Neuronal stem cell (in vitro differentiated cells): Measurements from ENCODE around the gene AKAP9.

Source experiments
- DNase-seq: peaks from one replicate; pipeline ENCODE4 v3.0.0-alpha.2; 2013; ENCODE audit warnings: low spot score
- H2AFZ ChIP-seq: one replicate; pipeline ENCODE4 v1.6.1; 2013; ENCODE audit warnings: mild to moderate bottlenecking, low read length, inconsistent platforms
- H2AK5ac ChIP-seq: 2 replicates; pipeline ENCODE4 v1.6.1; 2013; ENCODE audit warnings: low read depth, mild to moderate bottlenecking, inconsistent platforms, low read length, moderate library complexity, mixed read lengths
- H2BK120ac ChIP-seq: 2 replicates; pipeline ENCODE4 v1.6.1; 2013; ENCODE audit warnings: low read depth, mild to moderate bottlenecking, inconsistent platforms, low read length, moderate library complexity, mixed read lengths
- H2BK12ac ChIP-seq: one replicate; pipeline ENCODE4 v1.6.1; 2013; ENCODE audit warnings: low read length, inconsistent platforms
- H2BK15ac ChIP-seq: 2 replicates; pipeline ENCODE4 v1.6.1; 2013; ENCODE audit warnings: mild to moderate bottlenecking, low read length, inconsistent platforms, mixed read lengths
- H2BK5ac ChIP-seq: one replicate; pipeline ENCODE4 v1.6.1; 2013; ENCODE audit warnings: inconsistent platforms, mild to moderate bottlenecking, low read length, moderate library complexity
- H3K14ac ChIP-seq: one replicate; pipeline ENCODE4 v1.6.1; 2013; ENCODE audit warnings: low read length, inconsistent platforms
- H3K18ac ChIP-seq: 2 replicates; pipeline ENCODE4 v1.6.1; 2013; ENCODE audit warnings: low read length, inconsistent platforms
- H3K23ac ChIP-seq: 2 replicates; pipeline ENCODE4 v1.6.1; 2013; ENCODE audit warnings: low read depth, mild to moderate bottlenecking, mixed read lengths, low read length, inconsistent platforms; ENCODE audit not compliant: poor library complexity
- H3K27ac ChIP-seq: replicated peaks from 3 replicates; pipeline ENCODE4 v1.5.1; 2013; ENCODE audit warnings: low read length, inconsistent platforms
- H3K27me3 ChIP-seq, 3 experiments: 2 replicates each; pipeline ENCODE4 v1.6.1; 2013; ENCODE audit warnings: low read length in 3 of 3, mild to moderate bottlenecking in 2 of 3, inconsistent platforms in 1 of 3, low read depth in 1 of 3, mixed read lengths in 1 of 3, moderate library complexity in 1 of 3; ENCODE audit not compliant: control insufficient read depth in 3 of 3, insufficient read depth in 3 of 3
- H3K36me3 ChIP-seq, 2 donors: replicated peaks in 1 of 2; 2 replicates each; pipeline ENCODE4 v1.6.1; 2013; ENCODE audit warnings: low read length in 2 of 2; ENCODE audit not compliant: control insufficient read depth in 2 of 2, insufficient read depth in 2 of 2
- H3K4ac ChIP-seq: 2 replicates; pipeline ENCODE4 v1.6.1; 2013; ENCODE audit warnings: inconsistent platforms, mild to moderate bottlenecking, low read length, moderate library complexity
- H3K4me1 ChIP-seq, 2 donors: 1 replicate in 1 of 2; 2 replicates in 1 of 2; pipeline ENCODE4 v1.6.1; 2013; ENCODE audit warnings: low read length in 2 of 2, low read depth in 1 of 2; ENCODE audit not compliant: control insufficient read depth in 2 of 2, insufficient read depth in 1 of 2
- H3K4me2 ChIP-seq: one replicate; pipeline ENCODE4 v1.6.1; 2013; ENCODE audit warnings: mild to moderate bottlenecking, low read length, inconsistent platforms; ENCODE audit not compliant: insufficient read depth, poor library complexity, severe bottlenecking
- H3K4me3 ChIP-seq, 2 donors: 2 replicates each; pipeline ENCODE4 v1.5.1; 2013; ENCODE audit warnings: low read length in 2 of 2, mild to moderate bottlenecking in 2 of 2, inconsistent platforms in 1 of 2, moderate library complexity in 1 of 2
- H3K79me1 ChIP-seq: one replicate; pipeline ENCODE4 v1.6.1; 2013; ENCODE audit warnings: low read depth, mild to moderate bottlenecking, inconsistent platforms, low read length, moderate library complexity
- H3K9ac ChIP-seq: one replicate; pipeline ENCODE4 v1.6.1; 2013; ENCODE audit warnings: mild to moderate bottlenecking, low read depth, low read length, inconsistent platforms; ENCODE audit not compliant: poor library complexity
- H3K9me3 ChIP-seq, 2 donors: replicated peaks in 1 of 2; 2 replicates each; pipeline versions ENCODE3 to v1.6.1; 2013; ENCODE audit warnings: low read length in 2 of 2, mild to moderate bottlenecking in 2 of 2, inconsistent platforms in 1 of 2, low read depth in 1 of 2, mixed read lengths in 1 of 2, moderate library complexity in 1 of 2; ENCODE audit not compliant: control insufficient read depth in 2 of 2, insufficient read depth in 1 of 2
- H4K8ac ChIP-seq: one replicate; pipeline ENCODE4 v1.6.1; 2013; ENCODE audit warnings: low read depth, mild to moderate bottlenecking, inconsistent platforms, low read length, moderate library complexity
- H4K91ac ChIP-seq: one replicate; pipeline ENCODE4 v1.6.1; 2013; ENCODE audit warnings: low read length, low read depth, mild to moderate bottlenecking, inconsistent platforms; ENCODE audit not compliant: poor library complexity
- WGBS, 2 donors: extraction: QIAGEN DNeasy Blood & Tissue Kit; methylation state at CpG; one replicate each; pipeline ENCODE4 v1.1.7; 2013; ENCODE audit warnings: missing lambda C conversion rate in 2 of 2, mixed read lengths in 1 of 2; ENCODE audit not compliant: insufficient read length in 2 of 2, insufficient replicate concordance in 1 of 2; ENCODE audit errors: extremely low coverage in 2 of 2; 5-methylcytosine and 5-hydroxymethylcytosine counted together

The AKAP9 gene

GRCh38 chr7:91929463-91929862, 11.2 kb upstream of the AKAP9 start:
- H3K9me3 ChIP-seq, result no peaks in the 10 kb centered on the region
- no peak overlapping the region for H3K4me2 ChIP-seq
- H4K8ac ChIP-seq, result no peak overlapping the region
- H4K91ac ChIP-seq, result no peak overlapping the region
- H3K27ac ChIP-seq, result no peak overlapping the region
- no peak overlapping the region for H3K9ac ChIP-seq
- H2AFZ ChIP-seq, result no peak overlapping the region
- no peak overlapping the region for H2BK15ac ChIP-seq
- H3K79me1 ChIP-seq, result no peaks in the 10 kb centered on the region
- no peak overlapping the region for H3K4me3 ChIP-seq
- H3K4me1 ChIP-seq, result no peaks in the 10 kb centered on the region
- no peak overlapping the region for H3K23ac ChIP-seq
- H2BK12ac ChIP-seq, result no peak overlapping the region
- WGBS, 2 donors, result no CpG with 5 or more reads among the region's 3 CpGs
- H2AK5ac ChIP-seq, result no peak overlapping the region
- no peak overlapping the region for H3K18ac ChIP-seq
- no peak overlapping the region for H2BK5ac ChIP-seq
- no peaks in the 10 kb centered on the region for H3K36me3 ChIP-seq
- H2BK120ac ChIP-seq, result no peak overlapping the region
- H3K14ac ChIP-seq, result no peak overlapping the region
- no peak overlapping the region for H3K4ac ChIP-seq
- DNase-seq, result no peak
- H3K27me3 ChIP-seq, result no peaks in the 10 kb centered on the region

- peak overlapping the region; percentile 96 for H3K9ac ChIP-seq
- no peak overlapping the region for H2AK5ac ChIP-seq
- no peak overlapping the region for H2BK12ac ChIP-seq
- no peak overlapping the region for H4K91ac ChIP-seq
- peak overlapping the region; percentile 93 to 99 for H3K4me3 ChIP-seq
- no peak overlapping the region for H3K23ac ChIP-seq
- H2BK120ac ChIP-seq, result no peak overlapping the region
- peaks cover 2% of the 10 kb centered on the region for H3K79me1 ChIP-seq
- no peak overlapping the region for H3K4ac ChIP-seq
- H4K8ac ChIP-seq, result no peak overlapping the region
- DNase-seq, result peak; percentile 18
- H3K14ac ChIP-seq, result no peak overlapping the region
- no CpG with 5 or more reads among the region's 12 CpGs for WGBS, 2 donors
- peak overlapping the region; percentile 84 for H3K4me2 ChIP-seq
- peaks cover 1 to 4% of the 10 kb centered on the region in 2 donors for H3K4me1 ChIP-seq
- no peak overlapping the region for H2BK15ac ChIP-seq
- H3K27ac ChIP-seq, result peak overlapping the region; percentile 86
- no peaks in the 10 kb centered on the region for H3K36me3 ChIP-seq
- no peaks in the 10 kb centered on the region for H3K27me3 ChIP-seq
- H2BK5ac ChIP-seq, result peak overlapping the region; percentile 72
- no peaks in the 10 kb centered on the region for H3K9me3 ChIP-seq
- peak overlapping the region; percentile 93 for H3K18ac ChIP-seq
- peak overlapping the region; percentile 98 for H2AFZ ChIP-seq
Measured at GRCh38 chr7:91940171-91940570, 491 bp upstream of the AKAP9 start.

GRCh38 chr7:91941450-91941849, 788 bp downstream of the AKAP9 start:
- H2BK120ac ChIP-seq, result no peak overlapping the region
- H3K4ac ChIP-seq, result no peak overlapping the region
- no peak overlapping the region for H2BK5ac ChIP-seq
- H4K91ac ChIP-seq, result no peak overlapping the region
- no peak overlapping the region for H2BK12ac ChIP-seq
- no peak overlapping the region for H3K18ac ChIP-seq
- peak overlapping the region; percentile 84 for H3K4me2 ChIP-seq
- peak; percentile 21 for DNase-seq
- no peak overlapping the region for H3K9ac ChIP-seq
- H3K4me3 ChIP-seq, result peak overlapping the region; percentile 93 to 99
- H3K23ac ChIP-seq, result no peak overlapping the region
- no peak overlapping the region for H2BK15ac ChIP-seq
- H3K27ac ChIP-seq, result no peak overlapping the region
- no peaks in the 10 kb centered on the region for H3K9me3 ChIP-seq
- H4K8ac ChIP-seq, result no peak overlapping the region
- peaks cover 0 to 2% of the 10 kb centered on the region in 2 donors for H3K36me3 ChIP-seq
- no peak overlapping the region for H3K14ac ChIP-seq
- peak overlapping the region; percentile 98 for H2AFZ ChIP-seq
- H3K27me3 ChIP-seq, result no peaks in the 10 kb centered on the region
- no peak overlapping the region for H2AK5ac ChIP-seq
- H3K79me1 ChIP-seq, result peaks cover 2% of the 10 kb centered on the region
- peaks cover 1 to 4% of the 10 kb centered on the region in 2 donors for H3K4me1 ChIP-seq
- no CpG with 5 or more reads among the region's 7 CpGs for WGBS, 2 donors

- H3K27me3 ChIP-seq, result no peaks in the 10 kb centered on the region
- no peak overlapping the region for H3K4me2 ChIP-seq
- no peak overlapping the region for H3K18ac ChIP-seq
- peak overlapping the region in 1 of 2 donors; percentile 93 for H3K4me3 ChIP-seq
- H2BK120ac ChIP-seq, result no peak overlapping the region
- no peak overlapping the region for H4K91ac ChIP-seq
- H2BK15ac ChIP-seq, result no peak overlapping the region
- peaks cover 1 to 4% of the 10 kb centered on the region in 2 donors for H3K4me1 ChIP-seq
- H3K4ac ChIP-seq, result no peak overlapping the region
- no CpG with 5 or more reads among the region's 2 CpGs for WGBS, 2 donors
- no peak overlapping the region for H3K23ac ChIP-seq
- peaks cover 0 to 2% of the 10 kb centered on the region in 2 donors for H3K36me3 ChIP-seq
- no peak overlapping the region for H2BK12ac ChIP-seq
- H3K79me1 ChIP-seq, result peaks cover 2% of the 10 kb centered on the region
- H3K9ac ChIP-seq, result no peak overlapping the region
- no peak overlapping the region for H2BK5ac ChIP-seq
- no peak overlapping the region for H2AFZ ChIP-seq
- H3K9me3 ChIP-seq, result no peaks in the 10 kb centered on the region
- H2AK5ac ChIP-seq, result no peak overlapping the region
- no peak overlapping the region for H4K8ac ChIP-seq
- H3K14ac ChIP-seq, result no peak overlapping the region
- H3K27ac ChIP-seq, result no peak overlapping the region
- DNase-seq, result no peak
Measured at GRCh38 chr7:91942312-91942711, 1.6 kb downstream of the AKAP9 start.
